Endothelial cell of umbilical vein (primary cell): ENCODE results near the gene MALAT1. TPM values are rescaled to one million over a fixed set of nuclear protein-coding genes. Genes with fewer than 3 reads are reported as not detected.

Experiments
- BruUV-seq: library from RNA; stranded (reverse); fragments of 400-500 nt; replicated peaks from 2 replicates; lab custom pipeline; 2021; lab: Mats Ljungman, UMichigan
- CTCF ChIA-PET: fragments of 300-600, 350-600 bp; sonication (Branson Sonifier 250); formaldehyde crosslinking; loops from one replicate; lab custom pipeline; 2021; ENCODE audit warnings: antibody characterized with exemption, inconsistent platforms; lab: Charles Lee
- POLR2A ChIA-PET: fragments of 300-600, 350-600 bp; sonication (Branson Sonifier 250); formaldehyde crosslinking; loops from one replicate; lab custom pipeline; 2021; ENCODE audit warnings: antibody characterized with exemption, inconsistent platforms; lab: Charles Lee
- DNase-seq: peaks from one replicate; pipeline ENCODE4 v3.0.0-alpha.2; 2011; ENCODE audit warnings: low read depth, low spot score
- FAIRE-seq: peaks from 2 replicates; lab custom pipeline; 2011; peaks lifted over from hg19 to GRCh38; lab: Jason Lieb, UNC
- H2AFZ ChIP-seq: 2 replicates; pipeline ENCODE4 v1.6.0; 2012; ENCODE audit warnings: low read depth, low read length, control low read depth, inconsistent platforms
- H3K27ac ChIP-seq: 2 replicates; pipeline ENCODE4 v1.5.1; 2011; ENCODE audit warnings: low read depth, mild to moderate bottlenecking, control low read depth, low read length, moderate library complexity; ENCODE audit not compliant: insufficient read depth
- H3K27me3 ChIP-seq, 2 experiments: 2 replicates each; pipeline versions ENCODE4 v1.6.0 to v1.6.1; 2011; ENCODE audit warnings: low read length in 2 of 2, mixed read lengths in 1 of 2; ENCODE audit not compliant: control insufficient read depth in 2 of 2, insufficient read depth in 2 of 2
- H3K36me3 ChIP-seq, 2 experiments: 2 replicates in 1 of 2; 3 replicates in 1 of 2; pipeline ENCODE4 v1.5.1; 2011; ENCODE audit warnings: low read length in 2 of 2, mild to moderate bottlenecking in 1 of 2, moderate library complexity in 1 of 2; ENCODE audit not compliant: control insufficient read depth in 2 of 2, insufficient read depth in 2 of 2; ENCODE audit errors: extremely low read depth in 1 of 2
- H3K4me1 ChIP-seq: 3 replicates; pipeline ENCODE4 v1.5.1; 2011; ENCODE audit warnings: mild to moderate bottlenecking, low read length; ENCODE audit not compliant: control insufficient read depth, insufficient read depth; ENCODE audit errors: extremely low read depth
- H3K4me2 ChIP-seq: 2 replicates; pipeline ENCODE4 v1.6.1; 2011; ENCODE audit warnings: low read length, control low read depth, mixed read lengths; ENCODE audit not compliant: insufficient read depth
- H3K4me3 ChIP-seq, 3 experiments: fragments of 200-600 bp in 1 of 3; sonication (generic), shearing (Covaris generic) in 1 of 3; replicated peaks in 1 of 3; 2 replicates each; pipeline ENCODE4 v1.5.1; 2011 to 2016; ENCODE audit warnings: control low read depth in 3 of 3, low read length in 3 of 3, mild to moderate bottlenecking in 2 of 3, inconsistent platforms in 1 of 3, low read depth in 1 of 3, moderate library complexity in 1 of 3; ENCODE audit not compliant: insufficient read depth in 1 of 3
- H3K79me2 ChIP-seq: 2 replicates; pipeline ENCODE4 v1.6.0; 2012; ENCODE audit warnings: low read length, inconsistent platforms; ENCODE audit not compliant: control insufficient read depth, insufficient read depth
- H3K9ac ChIP-seq: replicated peaks from 2 replicates; pipeline ENCODE3; 2011; ENCODE audit warnings: low read length, control low read depth; ENCODE audit not compliant: insufficient read depth; ENCODE audit errors: extremely low read depth
- H3K9me1 ChIP-seq: replicated peaks from 3 replicates; pipeline ENCODE4 v1.6.0; 2011; ENCODE audit warnings: mild to moderate bottlenecking, low read length; ENCODE audit not compliant: control insufficient read depth, insufficient read depth; ENCODE audit errors: extremely low read depth
- H3K9me3 ChIP-seq: replicated peaks from 2 replicates; pipeline ENCODE4 v1.5.1; 2012; ENCODE audit warnings: low read length, inconsistent platforms; ENCODE audit not compliant: control insufficient read depth, insufficient read depth
- H4K20me1 ChIP-seq: replicated peaks from 2 replicates; pipeline ENCODE3; 2011; ENCODE audit warnings: mild to moderate bottlenecking, low read length; ENCODE audit not compliant: control insufficient read depth, insufficient read depth; ENCODE audit errors: extremely low read depth
- CTCF ChIP-seq, 2 donors: IDR thresholded peaks; 1 replicate in 1 of 2; 2 replicates in 1 of 2; pipeline ENCODE4 v1.5.1; 2011; ENCODE audit warnings: low read length in 2 of 2, mild to moderate bottlenecking in 2 of 2, moderate library complexity in 2 of 2, control low read depth in 1 of 2, inconsistent platforms in 1 of 2, low read depth in 1 of 2; ENCODE audit not compliant: insufficient read depth in 1 of 2; ENCODE audit errors: extremely low read depth in 1 of 2
- EZH2 ChIP-seq: IDR thresholded peaks from 2 replicates; pipeline ENCODE4 v1.6.1; 2012; ENCODE audit warnings: borderline replicate concordance, low read depth, mild to moderate bottlenecking, moderate library complexity, low read length, inconsistent platforms; ENCODE audit not compliant: severe bottlenecking
- FOS ChIP-seq: IDR thresholded peaks from 2 replicates; pipeline ENCODE4 v1.6.1; 2011; ENCODE audit warnings: mild to moderate bottlenecking, low read length, moderate library complexity, borderline replicate concordance; ENCODE audit not compliant: insufficient read depth
- GATA2 ChIP-seq: IDR thresholded peaks from 2 replicates; pipeline ENCODE4 v1.7.0; 2011; ENCODE audit warnings: low read depth, mild to moderate bottlenecking, moderate library complexity, mixed read lengths, low read length; ENCODE audit not compliant: insufficient read length, insufficient read depth
- JUN ChIP-seq: IDR thresholded peaks from 2 replicates; pipeline ENCODE4 v1.6.1; 2011; ENCODE audit warnings: borderline replicate concordance, low read depth; ENCODE audit not compliant: insufficient read length, insufficient read depth
- MAX ChIP-seq: IDR thresholded peaks from 2 replicates; pipeline ENCODE4 v1.6.1; 2011; ENCODE audit not compliant: insufficient read depth, insufficient read length
- MYC ChIP-seq: IDR thresholded peaks from one replicate; pipeline ENCODE4 v1.6.1; 2011; ENCODE audit warnings: mild to moderate bottlenecking, low read depth, low read length
- POLR2AphosphoS5 ChIP-seq: IDR thresholded peaks from 2 replicates; pipeline ENCODE4 v1.6.1; 2012; ENCODE audit warnings: low read depth, mild to moderate bottlenecking, control low read depth, low read length, moderate library complexity; ENCODE audit not compliant: insufficient read depth
- dilution Hi-C: fragments of 300-500 bp; cut with MboI; formaldehyde crosslinking; loops from one replicate; pipeline ENCODE4 v1.15.0; 2019; ENCODE audit warnings: low sequenced_read_pairs; ENCODE audit not compliant: extremely low pct_ligation_motif_present
- intact Hi-C: fragments of 100-400 bp; cut with micrococcal nuclease; formaldehyde crosslinking; loops from one replicate; pipeline ENCODE4 v1.10.0; 2022
- polyA plus RNA-seq, 4 experiments: library from polyadenylated mRNA; depleted of rRNA in 3 of 4; stranded (reverse) in 3 of 4; unstranded in 1 of 4; fragments of >200 nt; gene quantifications; 2 replicates each; pipeline versions ENCODE4 v1.2.1 to v1.2.3, GENCODE V29; 2011 to 2012; ENCODE audit warnings: missing spikeins in 1 of 4
- total RNA-seq: library from RNA; stranded (reverse); gene quantifications from 2 replicates; pipeline ENCODE4 v1.2.3, GENCODE V29; 2021

Gene MALAT1
- total and polyA plus RNA-seq, 2 donors (not counting 3 experiments of a cell fraction or from before 2014, with no cell fraction given), result 491 to 7,529 TPM

- Histone ChIP-seq H4K20me1 (no peaks in the 10 kb centered on the region), H2AFZ (peak overlapping the region; percentile 30), H3K9me1 (no peaks in the 10 kb centered on the region), H3K27ac (no peak overlapping the region), H3K79me2 (no peaks in the 10 kb centered on the region), H3K27me3 (no peaks in the 10 kb centered on the region), H3K4me1 (peaks cover 6% of the 10 kb centered on the region), H3K4me2 (peak overlapping the region; percentile 4), H3K9me3 (no peaks in the 10 kb centered on the region), H3K4me3 (peak overlapping the region in 1 of 3 experiments; percentile 38), H3K36me3 (peaks cover 2 to 26% of the 10 kb centered on the region in 2 experiments), H3K9ac (no peak overlapping the region)
- dilution Hi-C loops (no loop called here), intact Hi-C loops (loop anchor here (1.0 kb wide), 4 partner anchors 15 to 48 kb away; partner anchors contain the start of genes FAM89B and SCYL1)
- ChIA-PET POLR2A (interaction anchor here (1.1 kb wide), 3 partner anchors 17 to 32 kb away, joined by 3 read pairs; partner anchors contain the start of gene LTBP3), CTCF (interaction anchor here (1.0 to 6.1 kb wide), 16 partner anchors 9 to 344 kb away, joined by 3 to 206 read pairs (median 10); partner anchors contain the start of genes EHBP1L1, FAM89B, KCNK7 and PCNX3)
- peak; percentile 85 for FAIRE-seq
- peak; percentile 90 for DNase-seq
- BruUV-seq, result no TSS peak
- TF ChIP-seq GATA2, result no peak
- peak; percentile 59 for TF ChIP-seq MAX
- TF ChIP-seq FOS, result no peak
- peak; percentile 85 to 91 for TF ChIP-seq CTCF (IDR thresholded peaks at IDR 0.05; ENCODE audit: extremely low read depth in 1 of 2, insufficient read depth in 1 of 2, low read depth in 1 of 2, low read length in 2 of 2)
- no peak for TF ChIP-seq EZH2
- TF ChIP-seq JUN, result no peak
- peak; percentile 33 for TF ChIP-seq POLR2AphosphoS5
- peak; percentile 45 for TF ChIP-seq MYC
Observed at GRCh38 chr11:65540290-65541092, 41.6 kb downstream of the MALAT1 start.
